C4-2B (cell line): ENCODE data around the gene ULK1.

ENCODE experiments used
- ZFX ChIP-seq: fragments of 450-650 bp; IDR thresholded peaks from 2 replicates; pipeline ENCODE4 v1.6.1; 2017
- TF ChIP-seq, protein P1 (sequence below): fragments of 450-650 bp; conservative IDR thresholded peaks from 2 replicates; pipeline ENCODE4 v1.5.1; 2017; ENCODE audit warnings: mild to moderate bottlenecking

GRCh38 chr12:131865180-131865875, 29.1 kb upstream of the ULK1 start:
- TF ChIP-seq, protein P1, sequence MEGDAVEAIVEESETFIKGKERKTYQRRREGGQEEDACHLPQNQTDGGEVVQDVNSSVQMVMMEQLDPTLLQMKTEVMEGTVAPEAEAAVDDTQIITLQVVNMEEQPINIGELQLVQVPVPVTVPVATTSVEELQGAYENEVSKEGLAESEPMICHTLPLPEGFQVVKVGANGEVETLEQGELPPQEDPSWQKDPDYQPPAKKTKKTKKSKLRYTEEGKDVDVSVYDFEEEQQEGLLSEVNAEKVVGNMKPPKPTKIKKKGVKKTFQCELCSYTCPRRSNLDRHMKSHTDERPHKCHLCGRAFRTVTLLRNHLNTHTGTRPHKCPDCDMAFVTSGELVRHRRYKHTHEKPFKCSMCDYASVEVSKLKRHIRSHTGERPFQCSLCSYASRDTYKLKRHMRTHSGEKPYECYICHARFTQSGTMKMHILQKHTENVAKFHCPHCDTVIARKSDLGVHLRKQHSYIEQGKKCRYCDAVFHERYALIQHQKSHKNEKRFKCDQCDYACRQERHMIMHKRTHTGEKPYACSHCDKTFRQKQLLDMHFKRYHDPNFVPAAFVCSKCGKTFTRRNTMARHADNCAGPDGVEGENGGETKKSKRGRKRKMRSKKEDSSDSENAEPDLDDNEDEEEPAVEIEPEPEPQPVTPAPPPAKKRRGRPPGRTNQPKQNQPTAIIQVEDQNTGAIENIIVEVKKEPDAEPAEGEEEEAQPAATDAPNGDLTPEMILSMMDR = no peak
- TF ChIP-seq ZFX = no peak
